Lower lobe of right lung (tissue), 2 donors: ENCODE data around the gene KCTD19. TPM values are rescaled to one million over a fixed set of nuclear protein-coding genes. Genes with fewer than 3 reads are reported as not detected.

Experiments
- ATAC-seq, 2 donors: fragments of 200-7000 bp; cut with Tn5 transposase; one replicate each; pipeline ENCODE4 v1.9.1; 2020 to 2022; ENCODE audit warnings: mild to moderate bottlenecking in 2 of 2, moderate library complexity in 2 of 2
- DNase-seq: peaks from one replicate; pipeline ENCODE4 v3.0.0-alpha.2; 2020
- H3K27ac ChIP-seq: fragments of 200-600 bp; one replicate; pipeline ENCODE4 v1.8.0; 2022
- H3K27me3 ChIP-seq: fragments of 200-600 bp; one replicate; pipeline ENCODE4 v1.8.0; 2022; ENCODE audit warnings: low read depth
- H3K36me3 ChIP-seq: fragments of 200-600 bp; one replicate; pipeline ENCODE4 v1.8.0; 2022; ENCODE audit warnings: mild to moderate bottlenecking
- H3K4me1 ChIP-seq: fragments of 200-600 bp; one replicate; pipeline ENCODE4 v1.8.0; 2022
- H3K4me3 ChIP-seq: fragments of 200-600 bp; one replicate; pipeline ENCODE4 v1.8.0; 2022; ENCODE audit warnings: mild to moderate bottlenecking
- H3K9me3 ChIP-seq: fragments of 200-600 bp; one replicate; pipeline ENCODE4 v1.8.0; 2022
- CTCF ChIP-seq: fragments of 200-600 bp; IDR thresholded peaks from one replicate; pipeline ENCODE4 v1.8.0; 2022; ENCODE audit warnings: antibody characterized with exemption, mild to moderate bottlenecking
- intact Hi-C: fragments of 100-400 bp; cut with DNase I; formaldehyde crosslinking; loops from one replicate; pipeline ENCODE4 v1.11.0; 2022
- total RNA-seq: library from RNA; stranded (reverse); fragmentation: NEBNext Ultra II Directional; extraction: Animal tissue kit (Norgen Biotek cat#: 25700); gene quantifications from one replicate; pipeline ENCODE4 v1.2.1, GENCODE V29; 2021
- donor health status: DM: no; HTN: yes; CAD: no; lungs with severe emphysema.

The KCTD19 gene
- total RNA-seq, 1 donor from 2014 or later = 0.74 TPM

- no peaks in the 10 kb centered on the region for H3K36me3 ChIP-seq
- peak; percentile 95 for DNase-seq
- no peaks in the 10 kb centered on the region for H3K9me3 ChIP-seq
- intact Hi-C loops = no loop called here
- H3K4me1 ChIP-seq = peaks cover 65% of the 10 kb centered on the region
- peaks cover 11% of the 10 kb centered on the region for H3K27me3 ChIP-seq
- peak overlapping the region; percentile 93 for H3K27ac ChIP-seq
- ATAC-seq = peak; percentile 86
- no peak for TF ChIP-seq CTCF
- H3K4me3 ChIP-seq = peak overlapping the region; percentile 99
Observed at GRCh38 chr16:67246756-67247191, 79.8 kb downstream of the KCTD19 start.

GRCh38 chr16:67246081-67246755 lies 80.3 kb downstream of the KCTD19 start:
- Histone ChIP-seq H3K36me3 (no peaks in the 10 kb centered on the region), H3K4me1 (peaks cover 70% of the 10 kb centered on the region), H3K27ac (peak overlapping the region; percentile 93), H3K9me3 (no peaks in the 10 kb centered on the region), H3K27me3 (peaks cover 11% of the 10 kb centered on the region), H3K4me3 (peak overlapping the region; percentile 99)
- TF ChIP-seq CTCF = peak; percentile 48
- DNase-seq (peak; percentile 84), ATAC-seq (peak; percentile 46 to 49)
- intact Hi-C loops = no loop called here

GRCh38 chr16:67245674-67246080 lies 80.9 kb downstream of the KCTD19 start:
- DNase-seq (no peak), ATAC-seq (no peak)
- H3K27ac ChIP-seq = peak overlapping the region; percentile 93
- H3K36me3 ChIP-seq = no peaks in the 10 kb centered on the region
- no peak for TF ChIP-seq CTCF
- intact Hi-C loops = no loop called here
- no peaks in the 10 kb centered on the region for H3K9me3 ChIP-seq
- peaks cover 76% of the 10 kb centered on the region for H3K4me1 ChIP-seq
- peak overlapping the region; percentile 99 for H3K4me3 ChIP-seq
- peaks cover 10% of the 10 kb centered on the region for H3K27me3 ChIP-seq

GRCh38 chr16:67245186-67245585 lies 81.4 kb downstream of the KCTD19 start:
- H3K27me3 ChIP-seq = peaks cover 6% of the 10 kb centered on the region
- H3K4me3 ChIP-seq = peak overlapping the region; percentile 99
- DNase-seq (peak; percentile 43), ATAC-seq (no peak)
- intact Hi-C loops = no loop called here
- H3K4me1 ChIP-seq = peaks cover 81% of the 10 kb centered on the region
- H3K27ac ChIP-seq = peak overlapping the region; percentile 93
- no peaks in the 10 kb centered on the region for H3K9me3 ChIP-seq
- H3K36me3 ChIP-seq = no peaks in the 10 kb centered on the region
- no peak for TF ChIP-seq CTCF

- ATAC-seq = peak in 1 of 2 donors; percentile 15
- peaks cover 84% of the 10 kb centered on the region for H3K4me1 ChIP-seq
Observed at GRCh38 chr16:67244387-67245185, 82.0 kb downstream of the KCTD19 start.

More at GRCh38 chr16:67244387-67245185, 82.0 kb downstream of the KCTD19 start:
- DNase-seq = peak; percentile 89
- H3K27ac ChIP-seq = peak overlapping the region; percentile 93
- H3K36me3 ChIP-seq = no peaks in the 10 kb centered on the region
- peaks cover 6% of the 10 kb centered on the region for H3K27me3 ChIP-seq
- peak overlapping the region; percentile 99 for H3K4me3 ChIP-seq
- intact Hi-C loops = no loop called here
- no peak for TF ChIP-seq CTCF
- H3K9me3 ChIP-seq = no peaks in the 10 kb centered on the region
